Panc1 (cell line): ENCODE results near the gene MAGEA11.

Experiments used
- CTCF ChIP-seq: fragments of 450-650 bp; IDR thresholded peaks from 2 replicates; pipeline ENCODE4 v1.5.1; 2017; ENCODE audit warnings: mild to moderate bottlenecking
- POLR2AphosphoS5 ChIP-seq: IDR thresholded peaks from 2 replicates; pipeline ENCODE4 v1.6.1; 2012; ENCODE audit warnings: mild to moderate bottlenecking, low read depth, low read length, moderate library complexity
- REST ChIP-seq, 2 experiments: IDR thresholded peaks; 2 replicates each; pipeline ENCODE4 v1.6.1; 2011 to 2012; ENCODE audit warnings: low read depth in 2 of 2, control low read depth in 1 of 2, low read length in 1 of 2, mild to moderate bottlenecking in 1 of 2, moderate library complexity in 1 of 2; ENCODE audit not compliant: insufficient read depth in 1 of 2
- SIN3A ChIP-seq: IDR thresholded peaks from 2 replicates; pipeline ENCODE4 v1.6.1; 2012; ENCODE audit warnings: low read depth, mild to moderate bottlenecking, low read length, moderate library complexity, borderline replicate concordance; ENCODE audit not compliant: insufficient read depth

GRCh38 chrX:149720021-149720689, 8.3 kb downstream of the MAGEA11 start:
- no peak for TF ChIP-seq SIN3A
- TF ChIP-seq CTCF, result no peak
- no peak for TF ChIP-seq POLR2AphosphoS5
- TF ChIP-seq REST (IDR thresholded peaks at IDR 0.05; ENCODE audit: insufficient read depth in 1 of 2, low read depth in 2 of 2, low read length in 1 of 2), result no peak
